Right ventricle myocardium inferior (tissue), 1 donor: ENCODE measurements around the gene CLEC16A. TPM values are rescaled to one million over a fixed set of nuclear protein-coding genes. Genes with fewer than 3 reads are reported as not detected.
A peak's percentile ranks its signal among the peaks of the same experiment; 100 is the strongest.
"Not testable (repeated sequence)": the region's sequence is repeated elsewhere in the genome, so short reads cannot be mapped to it uniquely, and the experiment has no call there.

ENCODE experiments used
- ATAC-seq: fragments of 200-7000 bp; cut with Tn5 transposase; one replicate; pipeline ENCODE4 v1.9.1; 2020; ENCODE audit warnings: mild to moderate bottlenecking, moderate library complexity
- DNase-seq: peaks from one replicate; pipeline ENCODE4 v3.0.0; 2021; ENCODE audit errors: missing footprints
- intact Hi-C: fragments of 100-400 bp; cut with DNase I; formaldehyde crosslinking; loops from one replicate; pipeline ENCODE4 v1.11.0; 2022
- total RNA-seq: library from RNA; stranded (reverse); fragmentation: NEBNext Ultra II Directional; extraction: Animal tissue kit (Norgen Biotek cat#: 25700); gene quantifications from one replicate; pipeline ENCODE4 v1.2.1, GENCODE V29; 2021
- donor health status: DM: no; HTN: yes; CAD: no; lungs with severe emphysema.

Gene CLEC16A
- total RNA-seq, 1 donor from 2014 or later, result 23.0 TPM

- intact Hi-C loops, result no loop called here
- DNase-seq (no peak), ATAC-seq (no peak)
Observed at GRCh38 chr16:10957771-10958482, 13.6 kb downstream of the CLEC16A start.

GRCh38 chr16:10959161-10959560 lies 14.8 kb downstream of the CLEC16A start:
- ATAC-seq (no peak), DNase-seq (no peak)
- intact Hi-C loops, result no loop called here

- DNase-seq (no peak), ATAC-seq (peak; percentile 64)
- intact Hi-C loops, result loop anchor here (10.0 kb wide), 2 partner anchors 754 to 834 kb away; partner anchors contain the start of gene ZC3H7A
Observed at GRCh38 chr16:10961231-10961630, 16.9 kb downstream of the CLEC16A start.

GRCh38 chr16:10964039-10964890 lies 19.9 kb downstream of the CLEC16A start:
- intact Hi-C loops, result loop anchor here (10.0 kb wide), 2 partner anchors 751 to 831 kb away; partner anchors contain the start of gene ZC3H7A
- ATAC-seq (peak; percentile 86), DNase-seq (peak; percentile 89)

- ATAC-seq (no peak), DNase-seq (no peak)
- intact Hi-C loops, result loop anchor here (10.0 kb wide), 2 partner anchors 750 to 830 kb away; partner anchors contain the start of gene ZC3H7A
Observed at GRCh38 chr16:10964891-10965326, 20.5 kb downstream of the CLEC16A start.

GRCh38 chr16:10965440-10966061 lies 21.2 kb downstream of the CLEC16A start:
- DNase-seq, result no peak
- intact Hi-C loops, result loop anchor here (10.0 kb wide), 2 partner anchors 749 to 829 kb away; partner anchors contain the start of gene ZC3H7A
- ATAC-seq, result no peak

- DNase-seq (no peak), ATAC-seq (no peak)
- intact Hi-C loops, result loop anchor here (10.0 kb wide), 2 partner anchors 749 to 829 kb away; partner anchors contain the start of gene ZC3H7A
Observed at GRCh38 chr16:10966129-10966528, 21.8 kb downstream of the CLEC16A start.

- not testable (repeated sequence) for ATAC-seq, DNase-seq
- intact Hi-C loops, result loop anchor here (10.0 kb wide), 2 partner anchors 748 to 828 kb away; partner anchors contain the start of gene ZC3H7A
Observed at GRCh38 chr16:10966559-10966958, 22.2 kb downstream of the CLEC16A start.

- intact Hi-C loops, result loop anchor here (10.0 kb wide), 2 partner anchors 747 to 827 kb away; partner anchors contain the start of gene ZC3H7A
- DNase-seq (no peak), ATAC-seq (peak; percentile 45)
Observed at GRCh38 chr16:10967986-10968385, 23.6 kb downstream of the CLEC16A start.

- intact Hi-C loops, result loop anchor here (10.0 kb wide), 2 partner anchors 746 to 826 kb away; partner anchors contain the start of gene ZC3H7A
- DNase-seq (no peak), ATAC-seq (no peak)
Observed at GRCh38 chr16:10968498-10968897, 24.1 kb downstream of the CLEC16A start.

GRCh38 chr16:10969615-10970014 lies 25.3 kb downstream of the CLEC16A start:
- intact Hi-C loops, result loop anchor here (2.0 to 10.0 kb wide), 5 partner anchors 133 to 825 kb away; partner anchors contain the start of gene ZC3H7A
- ATAC-seq (no peak), DNase-seq (no peak)

GRCh38 chr16:10970065-10970464 lies 25.7 kb downstream of the CLEC16A start:
- no peak for DNase-seq
- ATAC-seq, result no peak
- intact Hi-C loops, result loop anchor here (2.0 to 5.0 kb wide), 3 partner anchors 132 to 387 kb away; no protein-coding TSS in a partner anchor

GRCh38 chr16:10971560-10971961 lies 27.2 kb downstream of the CLEC16A start:
- no peak for DNase-seq
- intact Hi-C loops, result loop anchor here (1.0 to 5.0 kb wide), 4 partner anchors 131 to 385 kb away; no protein-coding TSS in a partner anchor
- peak; percentile 78 for ATAC-seq

GRCh38 chr16:10972108-10972818 lies 27.9 kb downstream of the CLEC16A start:
- intact Hi-C loops, result loop anchor here (5.0 kb wide), 1 partner anchor 130 kb away; no protein-coding TSS in a partner anchor
- ATAC-seq (no peak), DNase-seq (no peak)

- intact Hi-C loops, result loop anchor here (5.0 kb wide), 1 partner anchor 129 kb away; no protein-coding TSS in a partner anchor
- ATAC-seq, result no peak
- DNase-seq, result no peak
Observed at GRCh38 chr16:10972819-10973464, 28.6 kb downstream of the CLEC16A start.

- DNase-seq (no peak), ATAC-seq (no peak)
- intact Hi-C loops, result no loop called here
Observed at GRCh38 chr16:10976634-10977033, 32.3 kb downstream of the CLEC16A start.

GRCh38 chr16:10978124-10978523 lies 33.8 kb downstream of the CLEC16A start:
- no peak for ATAC-seq
- DNase-seq, result no peak
- intact Hi-C loops, result no loop called here
